Lower leg skin (tissue), 3 donors: Measurements from ENCODE around the gene DPP10.

Source experiments
- CTCF ChIP-seq, 3 donors: fragments of 450-650 bp; IDR thresholded peaks; one replicate each; pipeline ENCODE4 v1.5.1; 2016; ENCODE audit warnings: antibody characterized with exemption in 3 of 3, mild to moderate bottlenecking in 3 of 3, moderate library complexity in 2 of 3
- POLR2A ChIP-seq, 2 donors: fragments of 450-650 bp; IDR thresholded peaks; one replicate each; pipeline ENCODE4 v1.6.1; 2016 to 2017; ENCODE audit warnings: antibody characterized with exemption in 2 of 2, mild to moderate bottlenecking in 1 of 2, moderate library complexity in 1 of 2

- no peak for TF ChIP-seq CTCF (IDR thresholded peaks at IDR 0.05)
- TF ChIP-seq POLR2A (IDR thresholded peaks at IDR 0.05) = no peak
Observed at GRCh38 chr2:115369400-115369799, 927.0 kb downstream of the DPP10 start.
